Measurements from ENCODE around the gene MRM2.

DNA sequence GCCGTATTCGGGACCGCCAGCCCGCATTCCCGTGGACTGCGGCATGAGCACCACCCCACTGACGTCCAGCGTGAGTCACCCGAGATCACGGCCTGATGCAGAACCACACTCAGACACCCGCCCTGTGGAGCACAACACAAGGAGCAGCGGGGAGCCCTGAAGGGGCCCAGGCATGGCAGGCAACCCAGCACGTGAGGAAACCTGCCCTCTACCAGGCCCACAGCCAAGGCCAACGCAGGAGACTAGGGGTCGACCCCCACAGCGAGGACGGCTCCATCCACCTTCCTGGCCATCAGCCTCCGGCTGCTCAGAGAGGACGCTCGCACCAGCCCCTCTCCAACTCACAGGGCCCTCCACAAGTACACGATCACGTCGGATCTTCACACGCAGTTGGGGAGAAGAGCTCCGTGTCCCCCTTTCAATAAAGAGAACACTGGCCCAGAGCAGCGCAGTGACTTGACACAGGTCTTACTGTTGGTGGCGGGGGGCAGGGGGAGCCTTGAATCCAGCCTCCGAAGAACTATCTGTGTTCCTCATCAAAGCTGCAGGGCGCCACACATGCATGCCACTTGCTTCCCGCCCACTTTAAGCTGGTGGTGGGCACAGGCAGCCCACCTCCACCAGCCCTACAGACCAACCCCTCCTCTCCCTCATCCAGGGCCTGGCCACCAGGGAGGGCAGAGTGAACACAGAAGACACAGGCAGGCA, 31.3 kb downstream of the MRM2 start:
- TF ChIP-seq TCF7L2 (IDR thresholded peaks at IDR 0.05; ENCODE audit: low read depth, low read length): no peak
- TF ChIP-seq CTCF (IDR thresholded peaks at IDR 0.05): no peak
- no peak for TF ChIP-seq POLR2AphosphoS5 (IDR thresholded peaks at IDR 0.05; ENCODE audit: low read depth, low read length)
